SK-N-MC (cell line): ENCODE results near the gene GFI1B.

ENCODE experiments used
- EZH2 ChIP-seq: fragments of 200-600 bp; sonication (generic); IDR thresholded peaks from one replicate; pipeline ENCODE4 v1.6.1; 2017; ENCODE audit warnings: antibody characterized with exemption
- FOXP2 ChIP-seq: optimal IDR thresholded peaks from 2 replicates; pipeline ENCODE3; 2011; ENCODE audit warnings: mild to moderate bottlenecking, moderate library complexity; ENCODE audit not compliant: insufficient read depth; ENCODE audit errors: extremely low read length, control extremely low read depth
- POLR2AphosphoS5 ChIP-seq: IDR thresholded peaks from 2 replicates; pipeline ENCODE4 v1.6.1; 2012; ENCODE audit warnings: mild to moderate bottlenecking, low read depth, low read length, borderline replicate concordance

DNA sequence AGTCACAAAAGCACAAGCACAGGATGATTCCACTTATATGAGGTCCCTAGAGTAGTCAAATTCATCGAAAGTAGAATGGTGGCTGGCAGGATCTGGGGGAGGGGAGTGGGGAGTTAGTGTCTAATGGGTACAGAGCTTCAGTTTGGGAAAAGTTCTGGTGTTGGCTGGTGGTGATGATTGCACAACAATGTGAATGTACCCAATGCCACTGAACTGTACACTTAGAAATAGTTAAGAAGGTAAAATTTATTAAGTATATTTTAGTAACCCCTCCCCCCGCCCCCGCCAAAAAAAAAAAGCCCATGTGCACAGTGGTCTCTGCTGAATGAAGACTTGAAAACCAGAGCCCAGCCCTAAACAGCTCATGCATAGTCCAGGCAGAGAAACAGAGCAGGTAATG lies 27.5 kb downstream of the GFI1B start:
- TF ChIP-seq POLR2AphosphoS5 (no peak), EZH2 (no peak), FOXP2 (no peak)
